GM19043 (cell line): ENCODE results near the gene RGS9.
"Not testable (repeated sequence)": the region's sequence is repeated elsewhere in the genome, so short reads cannot be mapped to it uniquely, and the experiment has no call there.

Experiments used
- ATAC-seq: cut with Tn5 transposase; IDR thresholded peaks from one replicate; pipeline ENCODE4 v1.9.1; 2021; ENCODE audit warnings: low read depth; ENCODE audit not compliant: unreplicated experiment

Gene RGS9

GRCh38 chr17:65109990-65110680 lies 27.0 kb upstream of the RGS9 start:
- no peak for ATAC-seq

- no peak for ATAC-seq
These were observed 21.3 kb upstream of the RGS9 start for GRCh38 chr17:65115839-65116238.

- not testable (repeated sequence) for ATAC-seq
These were observed 20.7 kb upstream of the RGS9 start for GRCh38 chr17:65116515-65116914.

DNA sequence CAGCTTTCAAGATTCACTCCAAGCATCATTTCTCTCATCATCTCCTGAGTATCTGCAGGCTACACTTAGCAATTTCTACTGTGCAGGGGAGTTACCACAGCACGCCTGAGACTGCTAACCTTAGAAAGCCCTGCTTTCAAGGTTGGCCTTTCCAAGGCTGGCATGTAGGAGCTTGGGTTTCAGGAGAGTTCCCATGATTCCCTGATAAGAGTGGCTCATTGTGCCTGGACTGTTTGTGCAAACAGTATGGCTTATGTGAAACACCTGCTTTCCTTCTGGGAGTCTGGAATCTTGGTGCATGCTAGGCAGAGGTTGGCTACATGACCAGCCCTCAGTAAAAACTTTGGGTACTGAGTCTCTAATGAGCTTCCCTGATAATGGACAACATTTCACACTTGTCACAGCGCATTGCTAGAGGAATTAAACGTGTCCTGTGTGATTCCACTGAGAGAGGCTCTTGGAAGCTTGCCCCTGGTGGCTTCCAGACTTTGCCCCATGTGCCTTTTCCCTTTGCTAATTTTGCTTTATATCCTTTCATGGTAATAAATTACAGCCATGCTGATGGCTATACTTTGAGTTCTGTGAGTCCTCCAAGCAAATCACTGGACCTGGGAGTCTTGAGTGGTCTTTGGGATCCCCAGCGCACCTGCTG lies 19.7 kb upstream of the RGS9 start:
- ATAC-seq = no peak

GRCh38 chr17:65121368-65121767 lies 15.8 kb upstream of the RGS9 start:
- no peak for ATAC-seq

DNA sequence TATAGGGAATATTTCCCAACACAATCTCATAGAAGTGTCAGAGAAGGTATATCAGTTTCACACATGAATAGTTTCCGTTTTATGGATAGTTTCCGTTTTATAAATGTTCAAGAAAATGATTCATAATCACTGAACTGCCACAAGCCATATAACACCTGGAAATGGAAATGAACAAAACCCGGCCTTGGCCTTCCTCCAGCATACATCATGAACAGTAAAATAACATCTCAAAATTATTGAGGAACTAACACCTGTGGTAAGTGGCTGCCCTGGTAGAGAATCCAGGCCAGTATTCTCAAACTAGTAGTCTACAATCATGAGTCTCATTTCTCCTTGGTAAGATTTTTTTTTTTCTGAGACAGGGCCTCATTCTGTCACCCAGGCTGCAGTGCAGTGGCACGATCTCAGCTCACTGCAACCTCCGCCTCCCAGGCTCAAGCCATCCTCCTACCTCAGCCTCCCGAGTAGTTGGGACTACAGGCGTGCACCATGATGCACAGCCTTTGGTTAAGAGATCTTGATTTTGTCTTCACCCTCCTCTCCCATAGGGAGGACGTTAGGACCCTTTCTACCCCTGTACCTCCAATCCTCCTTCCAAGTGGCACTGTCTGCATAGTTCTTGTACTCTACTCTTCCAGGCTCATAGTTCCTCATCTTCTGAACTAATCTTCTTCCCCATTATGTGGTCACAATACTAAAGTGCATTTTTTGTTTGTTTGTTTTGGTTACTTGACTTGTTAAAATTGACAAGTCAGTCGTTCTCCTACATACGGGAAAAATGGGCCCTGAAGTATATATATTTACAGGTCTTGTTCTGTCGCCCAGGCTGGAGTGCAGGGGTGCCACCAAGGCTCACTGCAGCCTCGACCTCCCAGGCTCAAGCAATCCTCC lies 15.0 kb upstream of the RGS9 start:
- ATAC-seq = no peak

GRCh38 chr17:65122836-65123756 lies 14.1 kb upstream of the RGS9 start:
- ATAC-seq = peak; percentile 53

- ATAC-seq = no peak
These were observed 13.2 kb upstream of the RGS9 start for GRCh38 chr17:65123757-65124675.

GRCh38 chr17:65130832-65131231 lies 6.3 kb upstream of the RGS9 start:
- no peak for ATAC-seq

- no peak for ATAC-seq
These were observed 5.9 kb upstream of the RGS9 start for GRCh38 chr17:65131240-65131639.

GRCh38 chr17:65131946-65132345 lies 5.2 kb upstream of the RGS9 start:
- ATAC-seq = no peak

GRCh38 chr17:65134035-65134434 lies 3.1 kb upstream of the RGS9 start:
- no peak for ATAC-seq

GRCh38 chr17:65139101-65139764 lies 2.1 kb downstream of the RGS9 start:
- ATAC-seq = no peak

- ATAC-seq = no peak
These were observed 5.1 kb downstream of the RGS9 start for GRCh38 chr17:65142247-65142646.

GRCh38 chr17:65143889-65144604 lies 6.9 kb downstream of the RGS9 start:
- no peak for ATAC-seq

- ATAC-seq = no peak
These were observed 8.6 kb downstream of the RGS9 start for GRCh38 chr17:65145743-65146142.

GRCh38 chr17:65147955-65148354 lies 10.8 kb downstream of the RGS9 start:
- no peak for ATAC-seq
